ENCODE results near the gene SMIM14.
"Not testable (repeated sequence)": the region's sequence is repeated elsewhere in the genome, so short reads cannot be mapped to it uniquely, and the experiment has no call there.

SMIM14 gene

GRCh38 chr4:39638354-39639239 lies at the start of gene SMIM14:
Gene SMIM14, minus strand, starts transcription at chr4:39638865. Its CDS starts 33,720 bp downstream, at chr4:39605145.
- peak; percentile 89 to 91 for DNase-seq

- DNase-seq: no peak
These were observed 48.3 kb upstream of the SMIM14 start for GRCh38 chr4:39687014-39687413.

- DNase-seq: no peak
These were observed 47.3 kb upstream of the SMIM14 start for GRCh38 chr4:39685990-39686389.

GRCh38 chr4:39682138-39682537 lies 43.5 kb upstream of the SMIM14 start:
- no peak for DNase-seq

GRCh38 chr4:39681003-39681402 lies 42.3 kb upstream of the SMIM14 start:
- not testable (repeated sequence) for DNase-seq

GRCh38 chr4:39675681-39676080 lies 37.0 kb upstream of the SMIM14 start:
- DNase-seq: not testable (repeated sequence)

- not testable (repeated sequence) for DNase-seq
These were observed 31.6 kb upstream of the SMIM14 start for GRCh38 chr4:39670296-39670695.

GRCh38 chr4:39668887-39669286 lies 30.2 kb upstream of the SMIM14 start:
- DNase-seq: no peak

- DNase-seq: no peak
These were observed 29.0 kb upstream of the SMIM14 start for GRCh38 chr4:39667706-39668105.

GRCh38 chr4:39664828-39665731 lies 26.4 kb upstream of the SMIM14 start:
- no peak for DNase-seq

- DNase-seq: no peak
These were observed 24.0 kb upstream of the SMIM14 start for GRCh38 chr4:39662683-39663082.

GRCh38 chr4:39660757-39661156 lies 22.1 kb upstream of the SMIM14 start:
- no peak for DNase-seq

GRCh38 chr4:39660045-39660444 lies 21.4 kb upstream of the SMIM14 start:
- DNase-seq: no peak

- no peak for DNase-seq
These were observed 20.1 kb upstream of the SMIM14 start for GRCh38 chr4:39658756-39659155.

- DNase-seq: no peak
These were observed 18.8 kb upstream of the SMIM14 start for GRCh38 chr4:39657465-39657864.

GRCh38 chr4:39656638-39657037 lies 18.0 kb upstream of the SMIM14 start:
- not testable (repeated sequence) for DNase-seq

- no peak for DNase-seq
These were observed 17.2 kb upstream of the SMIM14 start for GRCh38 chr4:39655876-39656275.

- DNase-seq: no peak
These were observed 16.5 kb upstream of the SMIM14 start for GRCh38 chr4:39655211-39655610.

- not testable (repeated sequence) for DNase-seq
These were observed 12.9 kb upstream of the SMIM14 start for GRCh38 chr4:39651586-39651985.

- DNase-seq: no peak
These were observed 11.1 kb upstream of the SMIM14 start for GRCh38 chr4:39649639-39650265.

- DNase-seq: no peak
These were observed 10.3 kb upstream of the SMIM14 start for GRCh38 chr4:39648827-39649558.

GRCh38 chr4:39648213-39648612 lies 9.5 kb upstream of the SMIM14 start:
- no peak for DNase-seq

Data from AML-193 (cell line).